Esophagus muscularis mucosa (tissue), 4 donors: ENCODE data around the gene PKD1L1. TPM values are rescaled to one million over a fixed set of nuclear protein-coding genes. Genes with fewer than 3 reads are reported as not detected.

Experiments used
- DNase-seq: peaks from one replicate; pipeline ENCODE4 v3.0.0-alpha.2; 2017; ENCODE audit errors: extremely low spot score
- H3K27ac ChIP-seq, 4 donors: fragments of 200-600 bp; sonication (generic); replicated peaks in 1 of 4; 1 replicate in 3 of 4; 2 replicates in 1 of 4; pipeline ENCODE4 v1.5.1; 2016 to 2019; ENCODE audit warnings: mild to moderate bottlenecking in 1 of 4
- H3K27me3 ChIP-seq, 4 donors: fragments of 200-600 bp; sonication (generic); one replicate each; pipeline versions ENCODE4 v1.5.1 to v1.6.0; 2016 to 2019
- H3K36me3 ChIP-seq, 4 donors: fragments of 200-600 bp; sonication (generic); one replicate each; pipeline ENCODE4 v1.5.1; 2016 to 2019
- H3K4me1 ChIP-seq, 4 donors: fragments of 200-600 bp; sonication (generic); one replicate each; pipeline ENCODE4 v1.5.1; 2016 to 2019
- H3K4me3 ChIP-seq, 4 donors: fragments of 200-600 bp; sonication (generic); 1 replicate in 2 of 4; 2 replicates in 2 of 4; pipeline ENCODE4 v1.5.1; 2016 to 2019; ENCODE audit warnings: mild to moderate bottlenecking in 4 of 4, moderate library complexity in 1 of 4
- H3K9me3 ChIP-seq, 4 donors: fragments of 200-600 bp; sonication (generic); 1 replicate in 3 of 4; 2 replicates in 1 of 4; pipeline ENCODE4 v1.5.1; 2016 to 2019
- CTCF ChIP-seq, 3 experiments: fragments of 200-600 bp in 2 of 3; fragments of 450-650 bp in 1 of 3; sonication (generic) in 2 of 3; IDR thresholded peaks; one replicate each; pipeline ENCODE4 v1.5.1; 2017 to 2019; ENCODE audit warnings: antibody characterized with exemption in 3 of 3, mild to moderate bottlenecking in 2 of 3, moderate library complexity in 1 of 3
- EP300 ChIP-seq: sonication (generic); formaldehyde crosslinking; IDR thresholded peaks from one replicate; pipeline ENCODE4 v1.6.1; 2017; ENCODE audit warnings: antibody characterized with exemption
- POLR2A ChIP-seq: fragments of 450-650 bp; IDR thresholded peaks from one replicate; pipeline ENCODE4 v1.6.1; 2017; ENCODE audit warnings: antibody characterized with exemption, moderate library complexity, mild to moderate bottlenecking, low read depth
- POLR2AphosphoS5 ChIP-seq, 2 donors: sonication (generic); formaldehyde crosslinking; IDR thresholded peaks; one replicate each; pipeline ENCODE4 v1.6.1; 2017; ENCODE audit warnings: antibody characterized with exemption in 2 of 2
- WGBS: methylation state at CpG from one replicate; pipeline ENCODE4 v1.1.5; 2018; 5-methylcytosine and 5-hydroxymethylcytosine counted together
- intact Hi-C: fragments of 100-400 bp; cut with DNase I; formaldehyde crosslinking; loops from one replicate; pipeline ENCODE4 v1.15.1; 2023
- total RNA-seq, 4 donors: library from RNA; depleted of rRNA; stranded (reverse); fragments of >200 nt; gene quantifications; one replicate each; pipeline versions ENCODE4 v1.1.0 to v1.2.1, GENCODE V29; 2016

Gene PKD1L1
- total RNA-seq, 4 donors from 2014 or later: 0.50 to 1.7 (median 0.73) TPM

- H3K9me3 ChIP-seq: no peaks in the 10 kb centered on the region
- no peak overlapping the region for H3K4me3 ChIP-seq
- 74% methylated on average over 25 of the region's 25 CpGs for WGBS
- TF ChIP-seq POLR2AphosphoS5 (IDR thresholded peaks at IDR 0.05): no peak
- no peak for TF ChIP-seq POLR2A
- no peak for TF ChIP-seq CTCF (IDR thresholded peaks at IDR 0.05)
- TF ChIP-seq EP300: no peak
- intact Hi-C loops: no loop called here
- no peak overlapping the region for H3K27ac ChIP-seq
- no peaks in the 10 kb centered on the region for H3K36me3 ChIP-seq
- no peak for DNase-seq
- H3K27me3 ChIP-seq: no peaks in the 10 kb centered on the region
- H3K4me1 ChIP-seq: no peaks in the 10 kb centered on the region
These were observed 204.2 kb downstream of the PKD1L1 start for GRCh38 chr7:47743965-47744591.

GRCh38 chr7:47741984-47742383, 206.3 kb downstream of the PKD1L1 start:
- WGBS: 74% methylated on average over 6 of the region's 6 CpGs
- intact Hi-C loops: no loop called here

GRCh38 chr7:47739891-47740290, 208.4 kb downstream of the PKD1L1 start:
- Histone ChIP-seq H3K4me1 (no peaks in the 10 kb centered on the region), H3K36me3 (no peaks in the 10 kb centered on the region), H3K27me3 (no peaks in the 10 kb centered on the region), H3K4me3 (no peak overlapping the region), H3K9me3 (no peaks in the 10 kb centered on the region), H3K27ac (no peak overlapping the region)
- DNase-seq: no peak
- no peak for TF ChIP-seq POLR2AphosphoS5 (IDR thresholded peaks at IDR 0.05)
- TF ChIP-seq POLR2A: no peak
- TF ChIP-seq EP300: no peak
- no peak for TF ChIP-seq CTCF (IDR thresholded peaks at IDR 0.05)
- 94% methylated on average over 8 of the region's 8 CpGs for WGBS
- intact Hi-C loops: no loop called here

More at GRCh38 chr7:47741984-47742383, 206.3 kb downstream of the PKD1L1 start:
- no peaks in the 10 kb centered on the region for H3K4me1 ChIP-seq
- no peaks in the 10 kb centered on the region for H3K36me3 ChIP-seq
- DNase-seq: no peak
- no peak overlapping the region for H3K4me3 ChIP-seq
- no peak overlapping the region for H3K27ac ChIP-seq
- no peaks in the 10 kb centered on the region for H3K27me3 ChIP-seq
- H3K9me3 ChIP-seq: no peaks in the 10 kb centered on the region
- TF ChIP-seq POLR2AphosphoS5 (IDR thresholded peaks at IDR 0.05) (no peak), POLR2A (no peak), EP300 (no peak), CTCF (IDR thresholded peaks at IDR 0.05) (no peak)

GRCh38 chr7:47739301-47739875, 208.9 kb downstream of the PKD1L1 start:
- Histone ChIP-seq H3K9me3 (no peaks in the 10 kb centered on the region), H3K36me3 (no peaks in the 10 kb centered on the region), H3K4me1 (no peaks in the 10 kb centered on the region), H3K27ac (no peak overlapping the region), H3K27me3 (no peaks in the 10 kb centered on the region), H3K4me3 (no peak overlapping the region)
- DNase-seq: no peak
- TF ChIP-seq CTCF (IDR thresholded peaks at IDR 0.05) (no peak), EP300 (no peak), POLR2AphosphoS5 (IDR thresholded peaks at IDR 0.05) (no peak), POLR2A (no peak)
- WGBS: 96% methylated on average over 9 of the region's 9 CpGs
- intact Hi-C loops: no loop called here
